ENCODE measurements around the gene WRNIP1.
"Not testable (repeated sequence)": the region's sequence is repeated elsewhere in the genome, so short reads cannot be mapped to it uniquely, and the experiment has no call there.

Gene WRNIP1

GRCh38 chr6:2753110-2753489 lies 12.1 kb upstream of the WRNIP1 start:
- H3K4me1 ChIP-seq (ENCODE audit: control insufficient read depth, insufficient read depth, low read length): 0 out of 2 replicates have a peak, but pooled peaks cover 5% of the 10 kb centered on the region
- no peaks in the 10 kb centered on the region for H3K27me3 ChIP-seq (ENCODE audit: control insufficient read depth, insufficient read depth, low read length)
- no peak overlapping the region for H3K9ac ChIP-seq (ENCODE audit: low read depth, low read length)
- no peaks in the 10 kb centered on the region for H3K36me3 ChIP-seq (ENCODE audit: control insufficient read depth, insufficient read depth, low read length)
- no peak overlapping the region for H3K4me3 ChIP-seq (ENCODE audit: low read depth, low read length)
- no peak overlapping the region for H3K27ac ChIP-seq (ENCODE audit: low read depth, low read length)
- no peaks in the 10 kb centered on the region for H3K9me3 ChIP-seq (ENCODE audit: control insufficient read depth, insufficient read depth, low read length)

GRCh38 chr6:2753743-2754142 lies 11.4 kb upstream of the WRNIP1 start:
- Histone ChIP-seq H3K27me3 (ENCODE audit: control insufficient read depth, insufficient read depth, low read length) (no peaks in the 10 kb centered on the region), H3K9ac (ENCODE audit: low read depth, low read length) (no peak overlapping the region), H3K36me3 (ENCODE audit: control insufficient read depth, insufficient read depth, low read length) (no peaks in the 10 kb centered on the region), H3K4me1 (ENCODE audit: control insufficient read depth, insufficient read depth, low read length) (0 out of 2 replicates have a peak, but pooled peaks cover 5% of the 10 kb centered on the region), H3K4me3 (ENCODE audit: low read depth, low read length) (no peak overlapping the region), H3K9me3 (ENCODE audit: control insufficient read depth, insufficient read depth, low read length) (no peaks in the 10 kb centered on the region), H3K27ac (ENCODE audit: low read depth, low read length) (no peak overlapping the region)

GRCh38 chr6:2754393-2754792 lies 10.8 kb upstream of the WRNIP1 start:
- Histone ChIP-seq H3K4me1 (ENCODE audit: control insufficient read depth, insufficient read depth, low read length) (0 out of 2 replicates have a peak, but pooled peaks cover 5% of the 10 kb centered on the region), H3K36me3 (ENCODE audit: control insufficient read depth, insufficient read depth, low read length) (no peaks in the 10 kb centered on the region), H3K4me3 (ENCODE audit: low read depth, low read length) (no peak overlapping the region), H3K27ac (ENCODE audit: low read depth, low read length) (no peak overlapping the region), H3K27me3 (ENCODE audit: control insufficient read depth, insufficient read depth, low read length) (no peaks in the 10 kb centered on the region), H3K9me3 (ENCODE audit: control insufficient read depth, insufficient read depth, low read length) (no peaks in the 10 kb centered on the region), H3K9ac (ENCODE audit: low read depth, low read length) (no peak overlapping the region)

- Histone ChIP-seq H3K4me1 (ENCODE audit: control insufficient read depth, insufficient read depth, low read length) (0 out of 2 replicates have a peak, but pooled peaks cover under 1% of the 10 kb centered on the region), H3K4me3 (ENCODE audit: low read depth, low read length) (no peak overlapping the region), H3K27me3 (ENCODE audit: control insufficient read depth, insufficient read depth, low read length) (no peaks in the 10 kb centered on the region), H3K9ac (ENCODE audit: low read depth, low read length) (no peak overlapping the region), H3K36me3 (ENCODE audit: control insufficient read depth, insufficient read depth, low read length) (no peaks in the 10 kb centered on the region), H3K9me3 (ENCODE audit: control insufficient read depth, insufficient read depth, low read length) (no peaks in the 10 kb centered on the region), H3K27ac (ENCODE audit: low read depth, low read length) (no peak overlapping the region)
Measured at GRCh38 chr6:2754911-2755310, 10.3 kb upstream of the WRNIP1 start.

- H3K27ac ChIP-seq (ENCODE audit: low read depth, low read length): no peak overlapping the region
- no peak overlapping the region for H3K9ac ChIP-seq (ENCODE audit: low read depth, low read length)
- no peaks in the 10 kb centered on the region for H3K36me3 ChIP-seq (ENCODE audit: control insufficient read depth, insufficient read depth, low read length)
- H3K9me3 ChIP-seq (ENCODE audit: control insufficient read depth, insufficient read depth, low read length): no peaks in the 10 kb centered on the region
- H3K27me3 ChIP-seq (ENCODE audit: control insufficient read depth, insufficient read depth, low read length): no peaks in the 10 kb centered on the region
- no peaks in the 10 kb centered on the region for H3K4me1 ChIP-seq (ENCODE audit: control insufficient read depth, insufficient read depth, low read length)
- no peak overlapping the region for H3K4me3 ChIP-seq (ENCODE audit: low read depth, low read length)
Measured at GRCh38 chr6:2755456-2755855, 9.7 kb upstream of the WRNIP1 start.

GRCh38 chr6:2756241-2756640 lies 9.0 kb upstream of the WRNIP1 start:
- no peaks in the 10 kb centered on the region for H3K36me3 ChIP-seq (ENCODE audit: control insufficient read depth, insufficient read depth, low read length)
- H3K9me3 ChIP-seq (ENCODE audit: control insufficient read depth, insufficient read depth, low read length): no peaks in the 10 kb centered on the region
- H3K4me1 ChIP-seq (ENCODE audit: control insufficient read depth, insufficient read depth, low read length): no peaks in the 10 kb centered on the region
- H3K27me3 ChIP-seq (ENCODE audit: control insufficient read depth, insufficient read depth, low read length): no peaks in the 10 kb centered on the region
- H3K9ac ChIP-seq (ENCODE audit: low read depth, low read length): no peak overlapping the region
- no peak overlapping the region for H3K27ac ChIP-seq (ENCODE audit: low read depth, low read length)
- H3K4me3 ChIP-seq (ENCODE audit: low read depth, low read length): no peak overlapping the region

- Histone ChIP-seq H3K9ac (ENCODE audit: low read depth, low read length) (no peak overlapping the region), H3K27ac (ENCODE audit: low read depth, low read length) (no peak overlapping the region), H3K4me3 (ENCODE audit: low read depth, low read length) (no peak overlapping the region), H3K36me3 (ENCODE audit: control insufficient read depth, insufficient read depth, low read length) (no peaks in the 10 kb centered on the region), H3K9me3 (ENCODE audit: control insufficient read depth, insufficient read depth, low read length) (no peaks in the 10 kb centered on the region), H3K27me3 (ENCODE audit: control insufficient read depth, insufficient read depth, low read length) (no peaks in the 10 kb centered on the region), H3K4me1 (ENCODE audit: control insufficient read depth, insufficient read depth, low read length) (no peaks in the 10 kb centered on the region)
Measured at GRCh38 chr6:2756687-2757224, 8.4 kb upstream of the WRNIP1 start.

- no peak overlapping the region for H3K4me3 ChIP-seq (ENCODE audit: low read depth, low read length)
- no peaks in the 10 kb centered on the region for H3K27me3 ChIP-seq (ENCODE audit: control insufficient read depth, insufficient read depth, low read length)
- no peaks in the 10 kb centered on the region for H3K9me3 ChIP-seq (ENCODE audit: control insufficient read depth, insufficient read depth, low read length)
- no peaks in the 10 kb centered on the region for H3K36me3 ChIP-seq (ENCODE audit: control insufficient read depth, insufficient read depth, low read length)
- H3K9ac ChIP-seq (ENCODE audit: low read depth, low read length): no peak overlapping the region
- H3K4me1 ChIP-seq (ENCODE audit: control insufficient read depth, insufficient read depth, low read length): no peaks in the 10 kb centered on the region
- no peak overlapping the region for H3K27ac ChIP-seq (ENCODE audit: low read depth, low read length)
Measured at GRCh38 chr6:2758980-2759379, 6.2 kb upstream of the WRNIP1 start.

- no peak overlapping the region for H3K4me3 ChIP-seq (ENCODE audit: low read depth, low read length)
- no peak overlapping the region for H3K27ac ChIP-seq (ENCODE audit: low read depth, low read length)
- H3K36me3 ChIP-seq (ENCODE audit: control insufficient read depth, insufficient read depth, low read length): no peaks in the 10 kb centered on the region
- no peaks in the 10 kb centered on the region for H3K27me3 ChIP-seq (ENCODE audit: control insufficient read depth, insufficient read depth, low read length)
- no peak overlapping the region for H3K9ac ChIP-seq (ENCODE audit: low read depth, low read length)
- H3K9me3 ChIP-seq (ENCODE audit: control insufficient read depth, insufficient read depth, low read length): no peaks in the 10 kb centered on the region
- no peaks in the 10 kb centered on the region for H3K4me1 ChIP-seq (ENCODE audit: control insufficient read depth, insufficient read depth, low read length)
Measured at GRCh38 chr6:2760882-2761842, 4.0 kb upstream of the WRNIP1 start.

GRCh38 chr6:2762868-2763267 lies 2.3 kb upstream of the WRNIP1 start:
- H3K27ac ChIP-seq (ENCODE audit: low read depth, low read length); H3K9me3 ChIP-seq (ENCODE audit: control insufficient read depth, insufficient read depth, low read length); H3K4me1 ChIP-seq (ENCODE audit: control insufficient read depth, insufficient read depth, low read length); H3K27me3 ChIP-seq (ENCODE audit: control insufficient read depth, insufficient read depth, low read length); H3K36me3 ChIP-seq (ENCODE audit: control insufficient read depth, insufficient read depth, low read length); H3K9ac ChIP-seq (ENCODE audit: low read depth, low read length); H3K4me3 ChIP-seq (ENCODE audit: low read depth, low read length): not testable (repeated sequence)

- no peak overlapping the region for H3K4me3 ChIP-seq (ENCODE audit: low read depth, low read length)
- no peak overlapping the region for H3K27ac ChIP-seq (ENCODE audit: low read depth, low read length)
- no peaks in the 10 kb centered on the region for H3K9me3 ChIP-seq (ENCODE audit: control insufficient read depth, insufficient read depth, low read length)
- H3K27me3 ChIP-seq (ENCODE audit: control insufficient read depth, insufficient read depth, low read length): no peaks in the 10 kb centered on the region
- no peak overlapping the region for H3K9ac ChIP-seq (ENCODE audit: low read depth, low read length)
- 0 out of 2 replicates have a peak, but pooled peaks cover 3% of the 10 kb centered on the region for H3K36me3 ChIP-seq (ENCODE audit: control insufficient read depth, insufficient read depth, low read length)
- peaks cover 15% of the 10 kb centered on the region for H3K4me1 ChIP-seq (ENCODE audit: control insufficient read depth, insufficient read depth, low read length)
Measured at GRCh38 chr6:2763345-2763841, 1.8 kb upstream of the WRNIP1 start.

Data from HUES48 (cell line).